A673 (cell line): Measurements from ENCODE around the gene CEP97. TPM values are rescaled to one million over a fixed set of nuclear protein-coding genes. Genes with fewer than 3 reads are reported as not detected.
"Not testable (repeated sequence)": the region's sequence is repeated elsewhere in the genome, so short reads cannot be mapped to it uniquely, and the experiment has no call there.

Experiments used
- BruUV-seq: library from RNA; stranded (reverse); fragments of 400-500 nt; replicated peaks from 2 replicates; lab custom pipeline; 2021; lab: Mats Ljungman, UMichigan
- CTCF ChIA-PET: fragments of 300-600 bp; sonication (Branson Sonifier 250); formaldehyde crosslinking; loops from one replicate; lab custom pipeline; 2022; ENCODE audit warnings: antibody characterized with exemption; lab: Charles Lee
- POLR2A ChIA-PET: fragments of 300-600 bp; sonication (Branson Sonifier 250); formaldehyde crosslinking; loops from one replicate; lab custom pipeline; 2022; ENCODE audit warnings: antibody characterized with exemption; ENCODE audit not compliant: low non-redundant PET; lab: Charles Lee
- DNase-seq: peaks from one replicate; pipeline ENCODE4 v3.0.0-alpha.2; 2015; ENCODE audit warnings: low spot score
- H3K27ac ChIP-seq: fragments of 200-600 bp; sonication (generic); 2 replicates; pipeline ENCODE4 v1.5.1; 2016; ENCODE audit warnings: mixed run types, low read depth, mild to moderate bottlenecking, mixed read lengths, antibody characterized with exemption, low read length; ENCODE audit not compliant: poor library complexity, severe bottlenecking
- H3K27me3 ChIP-seq: fragments of 200-600 bp; sonication (generic); replicated peaks from 2 replicates; pipeline ENCODE4 v1.6.1; 2017; ENCODE audit warnings: mixed run types, low read depth, mild to moderate bottlenecking, mixed read lengths, antibody characterized with exemption, low read length; ENCODE audit not compliant: insufficient read depth, poor library complexity
- H3K36me3 ChIP-seq: fragments of 200-600 bp; sonication (generic); 2 replicates; pipeline ENCODE4 v1.6.1; 2016; ENCODE audit warnings: mixed run types, mild to moderate bottlenecking, mixed read lengths, antibody characterized with exemption, low read length; ENCODE audit not compliant: insufficient read depth, poor library complexity, severe bottlenecking
- H3K4me1 ChIP-seq: fragments of 200-600 bp; sonication (generic); 2 replicates; pipeline ENCODE4 v1.6.1; 2017; ENCODE audit warnings: mixed run types, mild to moderate bottlenecking, mixed read lengths, antibody characterized with exemption, low read length; ENCODE audit not compliant: insufficient read depth, poor library complexity, severe bottlenecking
- H3K4me3 ChIP-seq: fragments of 200-600 bp; sonication (generic); 2 replicates; pipeline ENCODE4 v1.5.1; 2016; ENCODE audit warnings: low read depth, mixed run types, mild to moderate bottlenecking, mixed read lengths, low read length; ENCODE audit not compliant: poor library complexity, severe bottlenecking
- H3K9me3 ChIP-seq: fragments of 200-600 bp; sonication (generic); 2 replicates; pipeline ENCODE4 v1.6.1; 2016; ENCODE audit warnings: mixed run types, low read depth, mild to moderate bottlenecking, mixed read lengths, antibody characterized with exemption, low read length; ENCODE audit not compliant: poor library complexity, severe bottlenecking
- CTCF ChIP-seq: fragments of 300-800, 200-600 bp; sonication (generic); conservative IDR thresholded peaks from 2 replicates; pipeline ENCODE4 v1.5.1; 2017; ENCODE audit warnings: low read depth, mild to moderate bottlenecking, antibody characterized with exemption, low read length, moderate library complexity, mixed read lengths
- EZH2 ChIP-seq: fragments of 200-600 bp; sonication (generic); IDR thresholded peaks from 2 replicates; pipeline ENCODE4 v1.6.1; 2017; ENCODE audit warnings: borderline replicate concordance, low read depth, mild to moderate bottlenecking, mixed read lengths, antibody characterized with exemption, low read length; ENCODE audit not compliant: poor library complexity, severe bottlenecking
- intact Hi-C: fragments of 100-400 bp; cut with micrococcal nuclease; formaldehyde crosslinking; loops from one replicate; pipeline ENCODE4 v1.10.0; 2022; ENCODE audit not compliant: unreplicated experiment
- total RNA-seq: library from RNA; stranded (reverse); gene quantifications from 2 replicates; pipeline ENCODE4 v1.2.3, GENCODE V29; 2021

Gene CEP97
- total RNA-seq, 1 experiment from 2014 or later: 19.7 TPM

GRCh38 chr3:101676216-101676764 lies 48.1 kb upstream of the CEP97 start:
- ChIA-PET POLR2A (interaction anchor here (0.7 kb wide), 1 partner anchor 106 kb away, joined by 4 read pairs; no protein-coding TSS in a partner anchor), CTCF (no interaction called here)
- TF ChIP-seq EZH2 (no peak), CTCF (no peak)

GRCh38 chr3:101676765-101677435 lies 47.5 kb upstream of the CEP97 start, which contains the start of gene ZBTB11:
ZBTB11 (minus strand) TSS chr3:101677132; CDS start chr3:101676914, 218 bp downstream.
- ChIA-PET POLR2A (interaction anchor here (0.7 kb wide), 1 partner anchor 107 kb away, joined by 4 read pairs; no protein-coding TSS in a partner anchor), CTCF (no interaction called here)
- Histone ChIP-seq H3K36me3 (peaks cover 24% of the 10 kb centered on the region), H3K27ac (peak within 1 kb of the TSS; percentile 97), H3K4me3 (peak within 1 kb of the TSS; percentile 96), H3K27me3 (no peaks in the 10 kb centered on the region), H3K9me3 (no peaks in the 10 kb centered on the region), H3K4me1 (peaks cover 15% of the 10 kb centered on the region)
- no TSS peak for BruUV-seq
- peak; percentile 68 for TF ChIP-seq CTCF
- TF ChIP-seq EZH2: no peak
- peak; percentile 100 for DNase-seq
- intact Hi-C loops: loop anchor here (5.0 kb wide), 1 partner anchor 105 kb away; the partner anchor contains the start of gene PCNP

More at GRCh38 chr3:101676216-101676764, 48.1 kb upstream of the CEP97 start:
- no TSS peak for BruUV-seq
- Histone ChIP-seq H3K27me3 (no peaks in the 10 kb centered on the region), H3K4me1 (peaks cover 15% of the 10 kb centered on the region), H3K4me3 (peak overlapping the region; percentile 96), H3K27ac (peak overlapping the region; percentile 97), H3K36me3 (peaks cover 18% of the 10 kb centered on the region), H3K9me3 (no peaks in the 10 kb centered on the region)
- intact Hi-C loops: loop anchor here (5.0 kb wide), 1 partner anchor 104 kb away; the partner anchor contains the start of gene PCNP
- DNase-seq: peak; percentile 98

- ChIA-PET CTCF (no interaction called here), POLR2A (no interaction called here)
- BruUV-seq: TSS peak; percentile 63
- intact Hi-C loops: loop anchor here (5.0 kb wide), 1 partner anchor 105 kb away; the partner anchor contains the start of gene PCNP
- peak overlapping the region; percentile 97 for H3K27ac ChIP-seq
- H3K4me3 ChIP-seq: peak overlapping the region; percentile 96
- no peaks in the 10 kb centered on the region for H3K27me3 ChIP-seq
- no peaks in the 10 kb centered on the region for H3K9me3 ChIP-seq
- no peak for TF ChIP-seq CTCF
- no peak for TF ChIP-seq EZH2
- H3K4me1 ChIP-seq: peaks cover 15% of the 10 kb centered on the region
- DNase-seq: no peak
- peaks cover 31% of the 10 kb centered on the region for H3K36me3 ChIP-seq
These were observed 46.8 kb upstream of the CEP97 start for GRCh38 chr3:101677436-101678286.

- POLR2A ChIA-PET, H3K4me3 ChIP-seq: not testable (repeated sequence)
- intact Hi-C loops: loop anchor here (5.0 kb wide), 1 partner anchor 107 kb away; the partner anchor contains the start of gene PCNP
These were observed 45.6 kb upstream of the CEP97 start for GRCh38 chr3:101678837-101679236.

More at GRCh38 chr3:101678837-101679236, 45.6 kb upstream of the CEP97 start:
- CTCF ChIA-PET, H3K27ac ChIP-seq, H3K9me3 ChIP-seq, BruUV-seq, DNase-seq, H3K27me3 ChIP-seq: not testable (repeated sequence)
- peaks cover 21% of the 10 kb centered on the region for H3K4me1 ChIP-seq
- H3K36me3 ChIP-seq: peaks cover 43% of the 10 kb centered on the region
